Breast epithelium (tissue), 3 donors: ENCODE results near the gene PRDM11.

Experiments used
- CTCF ChIP-seq, 3 donors: fragments of 450-650 bp; IDR thresholded peaks; one replicate each; pipeline ENCODE4 v1.5.1; 2016 to 2017; ENCODE audit warnings: antibody characterized with exemption in 3 of 3, mild to moderate bottlenecking in 3 of 3, moderate library complexity in 3 of 3
- POLR2AphosphoS5 ChIP-seq, 3 donors: sonication (generic); formaldehyde crosslinking; IDR thresholded peaks; one replicate each; pipeline ENCODE4 v1.6.1; 2017; ENCODE audit warnings: antibody characterized with exemption in 3 of 3

GRCh38 chr11:45170484-45170883, 24.0 kb downstream of the PRDM11 start:
- TF ChIP-seq CTCF (IDR thresholded peaks at IDR 0.05) (no peak), POLR2AphosphoS5 (IDR thresholded peaks at IDR 0.05) (no peak)
